SK-N-MC (cell line): Measurements from ENCODE around the gene ALG12.

Experiments used
- DNase-seq: peaks from one replicate; pipeline ENCODE4 v3.0.0-alpha.2; 2011; ENCODE audit warnings: low read depth, low spot score
- H3K27ac ChIP-seq: fragments of 200-600 bp; sonication (generic); 2 replicates; pipeline ENCODE4 v1.5.1; 2016; ENCODE audit warnings: mixed run types
- H3K36me3 ChIP-seq: fragments of 200-600 bp; sonication (generic); 2 replicates; pipeline ENCODE4 v1.6.1; 2017; ENCODE audit warnings: antibody characterized with exemption, low read length, mixed read lengths; ENCODE audit not compliant: insufficient read depth
- H3K4me3 ChIP-seq: fragments of 200-600 bp; sonication (generic); 2 replicates; pipeline ENCODE4 v1.5.1; 2016
- H3K9ac ChIP-seq: fragments of 200-600 bp; sonication (generic); 2 replicates; pipeline ENCODE4 v1.8.0; 2017; ENCODE audit warnings: mixed run types, mixed read lengths; ENCODE audit not compliant: insufficient read length
- H3K9me3 ChIP-seq: fragments of 200-600 bp; sonication (generic); 2 replicates; pipeline ENCODE4 v1.6.1; 2017; ENCODE audit warnings: low read depth, mild to moderate bottlenecking, antibody characterized with exemption, low read length, moderate library complexity, mixed read lengths
- EZH2 ChIP-seq: fragments of 200-600 bp; sonication (generic); IDR thresholded peaks from one replicate; pipeline ENCODE4 v1.6.1; 2017; ENCODE audit warnings: antibody characterized with exemption
- FOXP2 ChIP-seq: optimal IDR thresholded peaks from 2 replicates; pipeline ENCODE3; 2011; ENCODE audit warnings: mild to moderate bottlenecking, moderate library complexity; ENCODE audit not compliant: insufficient read depth; ENCODE audit errors: extremely low read length, control extremely low read depth
- POLR2AphosphoS5 ChIP-seq: IDR thresholded peaks from 2 replicates; pipeline ENCODE4 v1.6.1; 2012; ENCODE audit warnings: mild to moderate bottlenecking, low read depth, low read length, borderline replicate concordance

Gene ALG12

DNA sequence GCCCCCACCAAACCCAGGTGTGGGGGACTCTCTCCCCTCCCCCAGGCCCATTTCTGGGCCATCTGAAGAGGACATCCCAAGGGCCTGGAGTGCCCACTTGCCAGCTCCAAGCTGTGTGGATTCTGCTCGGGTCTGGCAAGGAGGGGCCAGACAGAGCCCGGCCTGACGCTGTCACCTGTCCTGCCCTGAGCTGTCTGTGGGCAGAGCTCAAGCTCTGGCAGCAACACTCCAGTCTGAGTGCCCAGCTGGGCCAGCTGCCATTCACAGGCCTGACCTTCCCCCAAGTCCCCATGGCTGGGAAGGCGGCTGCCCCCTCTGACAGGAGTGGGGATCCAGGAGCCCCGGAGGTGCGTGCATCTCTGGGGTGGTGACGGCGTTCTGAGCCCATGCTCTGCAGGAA is 36.1 kb upstream of the ALG12 start:
- DNase-seq = no peak
- Histone ChIP-seq H3K4me3 (no peak overlapping the region), H3K9me3 (no peaks in the 10 kb centered on the region), H3K9ac (no peak overlapping the region), H3K27ac (no peak overlapping the region), H3K36me3 (no peaks in the 10 kb centered on the region)
- TF ChIP-seq FOXP2 = no peak
- no peak for TF ChIP-seq EZH2
- TF ChIP-seq POLR2AphosphoS5 = no peak

- Histone ChIP-seq H3K4me3 (no peak overlapping the region), H3K9me3 (no peaks in the 10 kb centered on the region), H3K27ac (no peak overlapping the region), H3K36me3 (no peaks in the 10 kb centered on the region), H3K9ac (no peak overlapping the region)
- no peak for TF ChIP-seq FOXP2
- no peak for TF ChIP-seq POLR2AphosphoS5
- no peak for TF ChIP-seq EZH2
- DNase-seq = no peak
Observed at GRCh38 chr22:49953680-49954344, 35.6 kb upstream of the ALG12 start.

DNA sequence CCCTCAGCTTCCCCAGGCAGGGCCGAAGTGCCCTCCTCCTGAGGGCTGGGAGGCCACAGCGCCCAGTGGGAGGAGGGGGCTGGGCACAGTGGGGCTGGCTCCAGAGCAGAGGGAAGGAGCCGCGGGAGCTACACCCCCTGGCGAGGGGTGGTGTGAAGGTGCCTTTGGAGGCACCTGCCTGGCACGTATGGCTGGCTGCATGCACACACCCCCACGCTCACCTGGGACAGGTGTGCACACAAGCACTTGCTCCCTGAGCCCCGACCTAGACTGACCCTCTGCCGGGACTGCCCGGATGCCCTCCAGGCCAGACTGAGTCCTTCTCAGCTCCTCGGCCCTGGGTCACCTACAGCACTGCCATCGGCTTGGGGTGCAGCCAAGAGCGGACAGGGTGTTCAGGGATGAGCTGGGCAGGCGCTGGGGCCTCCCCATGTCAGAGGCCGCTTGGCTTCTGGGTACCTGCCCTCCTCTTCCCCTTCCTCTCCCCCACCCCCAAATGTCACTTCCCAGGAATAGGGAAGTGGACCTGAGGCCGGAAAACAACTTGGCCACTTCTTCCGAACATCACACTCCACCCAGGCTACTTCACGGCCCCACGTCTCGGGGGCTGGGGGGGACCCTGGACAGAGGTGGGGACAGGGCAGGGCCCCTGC is 34.9 kb upstream of the ALG12 start:
- DNase-seq = no peak
- H3K27ac ChIP-seq = no peak overlapping the region

GRCh38 chr22:49951986-49952896 is 34.0 kb upstream of the ALG12 start:
- Histone ChIP-seq H3K36me3 (no peaks in the 10 kb centered on the region), H3K4me3 (no peak overlapping the region), H3K9me3 (no peaks in the 10 kb centered on the region), H3K27ac (peak overlapping the region; percentile 75), H3K9ac (peak overlapping the region; percentile 37)
- no peak for DNase-seq
- TF ChIP-seq FOXP2 (no peak), EZH2 (no peak), POLR2AphosphoS5 (no peak)

More for the DNA sequence above, 34.9 kb upstream of the ALG12 start:
- TF ChIP-seq POLR2AphosphoS5 (no peak), FOXP2 (no peak), EZH2 (no peak)
- no peaks in the 10 kb centered on the region for H3K36me3 ChIP-seq
- no peaks in the 10 kb centered on the region for H3K9me3 ChIP-seq
- no peak overlapping the region for H3K4me3 ChIP-seq
- H3K9ac ChIP-seq = no peak overlapping the region

GRCh38 chr22:49951678-49951985 is 33.4 kb upstream of the ALG12 start:
- TF ChIP-seq EZH2 (no peak), FOXP2 (no peak), POLR2AphosphoS5 (no peak)
- H3K36me3 ChIP-seq = no peaks in the 10 kb centered on the region
- peak overlapping the region; percentile 75; the same call in 1 of the 2 replicates for H3K27ac ChIP-seq
- H3K4me3 ChIP-seq = no peak overlapping the region
- H3K9ac ChIP-seq = no peak overlapping the region
- H3K9me3 ChIP-seq = no peaks in the 10 kb centered on the region
- DNase-seq = no peak

- Histone ChIP-seq H3K36me3 (no peaks in the 10 kb centered on the region), H3K4me3 (no peak overlapping the region), H3K27ac (no peak overlapping the region), H3K9me3 (no peaks in the 10 kb centered on the region), H3K9ac (no peak overlapping the region)
- DNase-seq = no peak
- TF ChIP-seq EZH2 = no peak
- no peak for TF ChIP-seq POLR2AphosphoS5
- TF ChIP-seq FOXP2 = no peak
Observed at GRCh38 chr22:49951000-49951677, 32.9 kb upstream of the ALG12 start.

GRCh38 chr22:49950396-49950994 is 32.3 kb upstream of the ALG12 start:
- Histone ChIP-seq H3K36me3 (no peaks in the 10 kb centered on the region), H3K9ac (no peak overlapping the region), H3K9me3 (no peaks in the 10 kb centered on the region), H3K27ac (no peak overlapping the region), H3K4me3 (no peak overlapping the region)
- TF ChIP-seq EZH2 = no peak
- TF ChIP-seq POLR2AphosphoS5 = no peak
- no peak for TF ChIP-seq FOXP2
- no peak for DNase-seq
